ENCODE measurements around the gene ZNRF1.
"Not testable (repeated sequence)": the region's sequence is repeated elsewhere in the genome, so short reads cannot be mapped to it uniquely, and the experiment has no call there.

DNA sequence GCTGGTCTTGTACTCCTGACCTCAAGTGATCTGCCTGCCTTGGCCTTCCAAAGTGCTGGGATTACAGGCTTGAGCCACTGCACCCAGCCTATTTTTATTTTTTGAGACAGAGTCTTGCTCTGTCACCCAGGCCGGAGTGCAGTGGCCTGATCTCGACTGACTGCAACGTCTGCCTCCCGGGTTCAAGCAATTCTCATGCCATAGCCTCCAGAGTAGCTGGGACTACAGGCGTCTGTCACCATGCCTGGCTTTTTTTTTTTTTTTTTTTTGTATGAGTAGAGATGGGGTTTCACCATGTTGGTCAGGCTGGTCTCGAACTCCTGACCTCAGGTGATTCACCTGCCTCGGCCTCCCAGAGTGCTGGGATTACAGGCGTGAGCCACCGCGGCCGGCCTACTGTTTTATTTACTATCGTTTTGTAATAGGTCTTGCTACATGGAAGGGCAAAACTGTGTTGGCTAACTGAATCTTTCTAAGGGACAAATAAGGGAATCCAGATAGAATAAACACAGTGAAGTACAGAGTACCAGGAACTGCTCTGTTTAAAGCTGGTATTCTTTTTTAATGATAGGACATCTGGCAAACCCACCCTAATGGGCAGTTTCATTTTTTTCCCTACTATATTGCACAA lies 17.7 kb downstream of the ZNRF1 start:
- TF ChIP-seq, protein P1, sequence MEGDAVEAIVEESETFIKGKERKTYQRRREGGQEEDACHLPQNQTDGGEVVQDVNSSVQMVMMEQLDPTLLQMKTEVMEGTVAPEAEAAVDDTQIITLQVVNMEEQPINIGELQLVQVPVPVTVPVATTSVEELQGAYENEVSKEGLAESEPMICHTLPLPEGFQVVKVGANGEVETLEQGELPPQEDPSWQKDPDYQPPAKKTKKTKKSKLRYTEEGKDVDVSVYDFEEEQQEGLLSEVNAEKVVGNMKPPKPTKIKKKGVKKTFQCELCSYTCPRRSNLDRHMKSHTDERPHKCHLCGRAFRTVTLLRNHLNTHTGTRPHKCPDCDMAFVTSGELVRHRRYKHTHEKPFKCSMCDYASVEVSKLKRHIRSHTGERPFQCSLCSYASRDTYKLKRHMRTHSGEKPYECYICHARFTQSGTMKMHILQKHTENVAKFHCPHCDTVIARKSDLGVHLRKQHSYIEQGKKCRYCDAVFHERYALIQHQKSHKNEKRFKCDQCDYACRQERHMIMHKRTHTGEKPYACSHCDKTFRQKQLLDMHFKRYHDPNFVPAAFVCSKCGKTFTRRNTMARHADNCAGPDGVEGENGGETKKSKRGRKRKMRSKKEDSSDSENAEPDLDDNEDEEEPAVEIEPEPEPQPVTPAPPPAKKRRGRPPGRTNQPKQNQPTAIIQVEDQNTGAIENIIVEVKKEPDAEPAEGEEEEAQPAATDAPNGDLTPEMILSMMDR (IDR thresholded peaks at IDR 0.05 in 2 of 3, conservative IDR thresholded peaks at IDR 0.05 in 1 of 3; ENCODE audit: borderline replicate concordance in 1 of 3, insufficient read depth in 1 of 3, low read depth in 2 of 3, low read length in 2 of 3) = not testable (repeated sequence)
- not testable (repeated sequence) for TF ChIP-seq EZH2 (IDR thresholded peaks at IDR 0.05); EGR1 (IDR thresholded peaks at IDR 0.05; ENCODE audit: low read depth); POLR2AphosphoS5 (IDR thresholded peaks at IDR 0.05; ENCODE audit: low read depth, low read length); ZFX (IDR thresholded peaks at IDR 0.05); FOSL1 (IDR thresholded peaks at IDR 0.05; ENCODE audit: low read depth); POLR2A (IDR thresholded peaks at IDR 0.05; ENCODE audit: borderline replicate concordance, extremely low read depth, insufficient read depth, insufficient read length); SP1 (IDR thresholded peaks at IDR 0.05; ENCODE audit: low read depth); YY1 (IDR thresholded peaks at IDR 0.05; ENCODE audit: extremely low read depth, insufficient replicate concordance, low read depth, low read length); EZH2phosphoT487 (IDR thresholded peaks at IDR 0.05; ENCODE audit: borderline replicate concordance); JUND (IDR thresholded peaks at IDR 0.05)
- TF ChIP-seq, protein P2, sequence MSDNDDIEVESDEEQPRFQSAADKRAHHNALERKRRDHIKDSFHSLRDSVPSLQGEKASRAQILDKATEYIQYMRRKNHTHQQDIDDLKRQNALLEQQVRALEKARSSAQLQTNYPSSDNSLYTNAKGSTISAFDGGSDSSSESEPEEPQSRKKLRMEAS (IDR thresholded peaks at IDR 0.05) = not testable (repeated sequence)
